Mucosa of descending colon (tissue), 3 donors: ENCODE measurements around the gene TFIP11. TPM values are rescaled to one million over a fixed set of nuclear protein-coding genes. Genes with fewer than 3 reads are reported as not detected.

Experiments
- ATAC-seq: fragments of 200-7000 bp; cut with Tn5 transposase; one replicate; pipeline ENCODE4 v1.9.1; 2020; ENCODE audit warnings: mild to moderate bottlenecking, moderate library complexity
- DNase-seq, 3 donors: peaks; one replicate each; pipeline ENCODE4 v3.0.0-alpha.2; 2020
- H3K36me3 ChIP-seq: fragments of 200-600 bp; one replicate; pipeline ENCODE4 v1.8.0; 2021; ENCODE audit warnings: low read depth, mild to moderate bottlenecking
- H3K4me1 ChIP-seq: fragments of 200-600 bp; one replicate; pipeline ENCODE4 v1.8.0; 2021; ENCODE audit warnings: low read depth, mild to moderate bottlenecking
- H3K4me3 ChIP-seq: fragments of 200-600 bp; one replicate; pipeline ENCODE4 v1.8.0; 2021; ENCODE audit warnings: mild to moderate bottlenecking
- H3K9me3 ChIP-seq: fragments of 200-600 bp; one replicate; pipeline ENCODE4 v1.8.0; 2021; ENCODE audit warnings: mild to moderate bottlenecking
- intact Hi-C, 2 donors: fragments of 100-400 bp; cut with DNase I in 1 of 2; cut with micrococcal nuclease in 1 of 2; formaldehyde crosslinking; loops; one replicate each; pipeline versions ENCODE4 v1.11.0 to v1.11.1; 2022; cut with DNase I, micrococcal nuclease
- total RNA-seq, 3 donors: library from RNA; stranded (reverse); fragmentation: NEBNext Ultra II Directional in 2 of 3; extraction: Animal tissue kit (Norgen Biotek cat#: 25700) in 2 of 3; gene quantifications; one replicate each; pipeline versions ENCODE4 v1.2.1 to v1.2.4, GENCODE V29; 2021 to 2023
- TF ChIP-seq, protein P1 (sequence below): fragments of 200-600 bp; IDR thresholded peaks from one replicate; pipeline ENCODE4 v1.8.0; 2022; ENCODE audit warnings: antibody characterized with exemption, mild to moderate bottlenecking
- donor health status: DM: no; HTN: no; CAD: no; lungs with moderate emphysema.
- donor health status: DM: no; HTN: no; CAD: no.
- donor health status: DM: no; HTN: yes; CAD: no.

The TFIP11 gene
- total RNA-seq, 3 donors from 2014 or later = 26.2 to 39.1 (median 34.6) TPM

DNA sequence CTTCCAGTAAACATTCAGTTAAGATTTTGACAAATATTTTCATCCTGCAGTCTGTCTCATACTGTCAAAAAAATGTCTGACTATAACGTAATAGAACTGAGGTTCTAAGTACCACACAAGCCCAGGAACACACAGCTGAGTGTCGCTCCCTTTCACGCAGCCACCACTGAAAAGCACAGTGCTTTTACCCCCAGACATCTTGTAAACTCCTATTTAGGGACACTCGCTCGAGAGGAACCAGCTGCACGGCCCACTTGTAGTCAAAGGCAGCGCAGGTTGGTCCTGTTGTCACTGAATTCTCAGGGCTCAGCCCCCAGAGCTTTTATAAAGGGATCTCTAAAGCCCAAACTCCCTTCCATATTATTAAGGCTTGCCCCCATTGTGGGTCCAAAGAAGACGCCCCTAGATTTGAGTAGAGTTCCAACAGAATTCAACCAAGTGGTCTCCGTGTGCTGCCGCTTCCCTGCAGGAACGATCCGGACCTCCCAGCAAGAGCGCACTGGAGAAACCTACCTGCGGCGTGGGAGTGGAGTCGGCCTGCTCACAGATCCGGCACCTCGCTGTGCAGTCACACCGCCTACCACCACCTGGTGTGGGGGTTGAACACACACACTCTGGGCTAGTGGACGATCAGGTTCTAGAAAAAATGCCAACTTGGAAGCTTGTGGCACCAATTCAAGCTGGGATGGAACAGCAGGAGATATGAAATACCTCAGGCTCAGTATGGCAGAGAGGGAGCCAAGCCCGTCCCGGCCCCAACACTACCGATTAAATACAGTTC is 59.8 kb downstream of the TFIP11 start:
- no peak for ATAC-seq
- TF ChIP-seq, protein P1, sequence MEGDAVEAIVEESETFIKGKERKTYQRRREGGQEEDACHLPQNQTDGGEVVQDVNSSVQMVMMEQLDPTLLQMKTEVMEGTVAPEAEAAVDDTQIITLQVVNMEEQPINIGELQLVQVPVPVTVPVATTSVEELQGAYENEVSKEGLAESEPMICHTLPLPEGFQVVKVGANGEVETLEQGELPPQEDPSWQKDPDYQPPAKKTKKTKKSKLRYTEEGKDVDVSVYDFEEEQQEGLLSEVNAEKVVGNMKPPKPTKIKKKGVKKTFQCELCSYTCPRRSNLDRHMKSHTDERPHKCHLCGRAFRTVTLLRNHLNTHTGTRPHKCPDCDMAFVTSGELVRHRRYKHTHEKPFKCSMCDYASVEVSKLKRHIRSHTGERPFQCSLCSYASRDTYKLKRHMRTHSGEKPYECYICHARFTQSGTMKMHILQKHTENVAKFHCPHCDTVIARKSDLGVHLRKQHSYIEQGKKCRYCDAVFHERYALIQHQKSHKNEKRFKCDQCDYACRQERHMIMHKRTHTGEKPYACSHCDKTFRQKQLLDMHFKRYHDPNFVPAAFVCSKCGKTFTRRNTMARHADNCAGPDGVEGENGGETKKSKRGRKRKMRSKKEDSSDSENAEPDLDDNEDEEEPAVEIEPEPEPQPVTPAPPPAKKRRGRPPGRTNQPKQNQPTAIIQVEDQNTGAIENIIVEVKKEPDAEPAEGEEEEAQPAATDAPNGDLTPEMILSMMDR = no peak
- intact Hi-C loops = no loop called here
- Histone ChIP-seq H3K4me1 (no peaks in the 10 kb centered on the region), H3K9me3 (no peaks in the 10 kb centered on the region), H3K36me3 (no peaks in the 10 kb centered on the region), H3K4me3 (no peak overlapping the region)
- DNase-seq = no peak

DNA sequence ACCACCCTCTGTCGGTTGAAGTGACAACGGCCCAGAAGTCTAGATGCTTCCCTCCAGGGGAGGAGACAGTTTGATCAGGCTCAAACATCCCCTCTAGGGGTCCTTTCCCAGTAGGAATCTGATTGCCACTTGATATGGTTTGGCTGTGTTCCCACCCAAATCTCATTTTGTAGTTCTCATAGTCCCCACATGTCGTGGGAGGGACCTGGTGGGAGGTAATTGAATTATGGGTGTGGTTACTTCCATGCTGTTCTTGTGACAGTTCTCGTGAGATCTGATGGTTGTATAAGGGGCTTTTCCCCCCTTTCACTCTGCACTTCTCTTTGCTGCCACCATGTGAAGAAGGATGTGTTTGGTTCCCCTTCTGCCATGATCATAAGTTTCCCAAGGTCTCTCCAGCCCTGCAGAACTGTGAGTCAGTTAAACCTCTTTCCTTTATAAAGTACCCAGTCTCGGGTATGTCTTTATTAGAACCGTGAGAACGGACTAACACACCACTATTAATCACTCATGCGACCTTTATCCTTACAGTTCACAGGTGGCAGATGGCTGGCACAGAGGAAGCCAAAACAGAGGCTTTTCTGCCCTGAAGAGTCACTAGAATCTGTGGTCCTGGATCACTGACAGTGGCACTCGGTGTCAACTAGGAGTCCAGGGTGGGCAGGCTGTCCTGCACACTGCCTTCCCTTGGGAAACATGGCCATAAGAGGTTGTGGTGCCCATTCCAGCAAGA is 61.7 kb downstream of the TFIP11 start:
- Histone ChIP-seq H3K4me1 (no peaks in the 10 kb centered on the region), H3K9me3 (no peaks in the 10 kb centered on the region), H3K4me3 (no peak overlapping the region), H3K36me3 (no peaks in the 10 kb centered on the region)
- intact Hi-C loops = no loop called here
- ATAC-seq = no peak
- TF ChIP-seq, protein P1 = no peak
- DNase-seq = no peak

DNA sequence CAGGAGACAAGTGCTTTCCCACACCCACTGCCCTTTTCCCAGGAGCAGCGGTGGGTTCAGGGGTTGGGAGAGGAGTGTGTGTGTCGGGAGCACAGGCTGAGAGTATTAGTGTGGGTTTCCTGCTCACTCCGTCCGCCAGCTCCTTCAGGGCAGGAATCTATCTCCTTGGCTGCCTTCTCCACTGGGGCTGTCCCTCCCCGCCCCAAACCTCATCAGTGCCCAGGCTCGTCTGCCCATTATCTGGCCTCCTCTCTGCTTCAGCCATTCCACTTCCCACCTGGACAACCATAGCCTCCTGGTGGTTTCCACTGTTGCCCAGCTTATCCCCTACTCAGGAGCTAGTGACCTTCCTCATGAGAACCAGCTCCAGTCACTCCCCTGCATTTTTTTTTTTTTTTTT is 63.3 kb downstream of the TFIP11 start:
- Histone ChIP-seq H3K4me1 (no peaks in the 10 kb centered on the region), H3K4me3 (no peak overlapping the region), H3K36me3 (no peaks in the 10 kb centered on the region), H3K9me3 (no peaks in the 10 kb centered on the region)
- ATAC-seq (no peak), DNase-seq (no peak)
- TF ChIP-seq, protein P1 = no peak
- intact Hi-C loops = no loop called here

DNA sequence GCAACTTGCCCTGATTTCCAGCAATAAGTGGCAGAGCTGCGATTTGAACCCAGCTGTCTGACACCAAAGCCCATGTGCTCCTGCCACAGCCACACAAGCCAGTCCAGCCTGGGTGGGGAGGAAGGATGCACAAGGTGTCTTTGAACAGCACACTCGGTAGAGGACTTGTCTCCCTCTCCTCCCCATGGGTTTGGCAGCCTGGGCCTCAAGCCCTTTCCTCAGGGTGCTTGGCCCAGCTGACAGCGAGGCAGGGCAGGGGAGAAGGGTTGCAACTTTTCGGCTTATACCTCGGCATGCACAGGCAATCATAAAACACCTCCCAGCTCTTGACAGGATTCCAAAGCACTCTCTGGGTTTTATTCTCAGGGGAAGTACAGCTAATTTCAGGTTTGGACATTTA is 63.9 kb downstream of the TFIP11 start:
- no peak for ATAC-seq
- TF ChIP-seq, protein P1 = no peak
- no peaks in the 10 kb centered on the region for H3K36me3 ChIP-seq
- H3K4me1 ChIP-seq = no peaks in the 10 kb centered on the region
- H3K9me3 ChIP-seq = no peaks in the 10 kb centered on the region
- H3K4me3 ChIP-seq = no peak overlapping the region
- intact Hi-C loops = no loop called here
- no peak for DNase-seq

DNA sequence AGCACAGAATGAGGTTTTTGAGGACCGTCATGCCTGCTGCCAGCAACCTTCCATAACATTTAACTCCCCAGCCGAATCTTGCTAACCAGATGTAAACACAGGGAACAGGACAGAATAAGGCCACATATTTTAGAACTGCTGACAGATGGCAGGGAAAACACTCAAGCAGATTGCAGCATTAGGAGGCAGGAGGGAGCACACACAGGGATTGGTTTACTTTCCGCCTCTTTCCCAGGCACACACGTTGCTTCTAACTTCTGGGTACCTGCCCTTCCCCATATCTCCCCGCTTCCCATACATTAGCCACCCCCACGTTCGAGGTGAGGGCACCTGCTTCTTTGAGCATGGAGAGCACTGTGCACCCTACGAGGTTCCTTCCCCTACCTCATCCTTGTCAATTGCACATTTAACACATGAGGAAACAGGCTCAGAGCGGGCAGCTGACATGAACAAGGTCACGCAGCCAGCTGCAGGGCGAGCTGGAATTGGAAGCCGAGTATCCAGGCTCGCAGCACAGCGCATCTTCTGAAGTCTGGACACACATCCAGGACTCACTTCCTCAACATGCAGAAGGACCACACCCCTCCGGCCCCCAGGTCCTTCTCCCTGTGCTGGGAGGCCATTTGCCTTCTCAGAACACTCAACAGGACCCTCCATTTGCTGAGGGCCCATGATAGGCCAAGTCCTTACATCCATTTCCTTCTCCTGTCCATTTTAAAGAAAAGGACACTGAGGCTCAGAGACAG is 64.5 kb downstream of the TFIP11 start:
- no peaks in the 10 kb centered on the region for H3K9me3 ChIP-seq
- H3K36me3 ChIP-seq = no peaks in the 10 kb centered on the region
- DNase-seq (no peak), ATAC-seq (no peak)
- H3K4me1 ChIP-seq = no peaks in the 10 kb centered on the region
- intact Hi-C loops = no loop called here
- TF ChIP-seq, protein P1 = no peak
- H3K4me3 ChIP-seq = no peak overlapping the region
